Neural progenitor cell (in vitro differentiated cells): Measurements from ENCODE around the gene IPCEF1.

Source experiments
- CTCF ChIP-seq: fragments of 200-600 bp; sonication (generic); IDR thresholded peaks from 2 replicates; pipeline ENCODE4 v1.5.1; 2017; ENCODE audit warnings: antibody characterized with exemption, mild to moderate bottlenecking
- EZH2phosphoT487 ChIP-seq: fragments of 200-600 bp; sonication (generic); IDR thresholded peaks from 2 replicates; pipeline ENCODE4 v1.6.1; 2017; ENCODE audit warnings: antibody characterized with exemption

GRCh38 chr6:154230393-154230792 is 126.2 kb downstream of the IPCEF1 start:
- no peak for TF ChIP-seq EZH2phosphoT487
- no peak for TF ChIP-seq CTCF
